ENCODE data around the gene TIGD6.

DNA sequence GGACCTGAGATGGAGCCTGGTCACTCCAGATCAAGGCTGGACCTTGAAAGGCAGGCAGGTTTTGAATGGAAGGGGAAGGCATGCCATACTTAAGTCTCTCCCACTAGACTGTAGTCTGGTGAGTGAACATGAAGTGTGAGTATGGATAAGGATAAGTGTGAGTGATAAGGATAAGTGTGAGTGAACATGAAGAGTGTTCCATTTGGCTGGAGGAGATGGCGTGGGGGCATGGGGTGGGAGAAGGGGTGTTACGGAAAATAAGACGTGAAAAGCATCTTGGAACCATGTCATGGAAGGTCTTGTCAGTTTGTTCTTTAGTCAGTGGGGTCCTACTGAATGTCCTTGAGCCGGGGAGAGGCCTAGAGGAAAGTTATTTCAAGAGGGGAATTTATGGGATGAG is 32.9 kb upstream of the TIGD6 start:
- TF ChIP-seq, protein P1, sequence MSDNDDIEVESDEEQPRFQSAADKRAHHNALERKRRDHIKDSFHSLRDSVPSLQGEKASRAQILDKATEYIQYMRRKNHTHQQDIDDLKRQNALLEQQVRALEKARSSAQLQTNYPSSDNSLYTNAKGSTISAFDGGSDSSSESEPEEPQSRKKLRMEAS (IDR thresholded peaks at IDR 0.05; ENCODE audit: low read depth, low read length): no peak
- no peak for TF ChIP-seq POLR2A (IDR thresholded peaks at IDR 0.05; ENCODE audit: extremely low read depth, insufficient read length)
- TF ChIP-seq, protein P2, sequence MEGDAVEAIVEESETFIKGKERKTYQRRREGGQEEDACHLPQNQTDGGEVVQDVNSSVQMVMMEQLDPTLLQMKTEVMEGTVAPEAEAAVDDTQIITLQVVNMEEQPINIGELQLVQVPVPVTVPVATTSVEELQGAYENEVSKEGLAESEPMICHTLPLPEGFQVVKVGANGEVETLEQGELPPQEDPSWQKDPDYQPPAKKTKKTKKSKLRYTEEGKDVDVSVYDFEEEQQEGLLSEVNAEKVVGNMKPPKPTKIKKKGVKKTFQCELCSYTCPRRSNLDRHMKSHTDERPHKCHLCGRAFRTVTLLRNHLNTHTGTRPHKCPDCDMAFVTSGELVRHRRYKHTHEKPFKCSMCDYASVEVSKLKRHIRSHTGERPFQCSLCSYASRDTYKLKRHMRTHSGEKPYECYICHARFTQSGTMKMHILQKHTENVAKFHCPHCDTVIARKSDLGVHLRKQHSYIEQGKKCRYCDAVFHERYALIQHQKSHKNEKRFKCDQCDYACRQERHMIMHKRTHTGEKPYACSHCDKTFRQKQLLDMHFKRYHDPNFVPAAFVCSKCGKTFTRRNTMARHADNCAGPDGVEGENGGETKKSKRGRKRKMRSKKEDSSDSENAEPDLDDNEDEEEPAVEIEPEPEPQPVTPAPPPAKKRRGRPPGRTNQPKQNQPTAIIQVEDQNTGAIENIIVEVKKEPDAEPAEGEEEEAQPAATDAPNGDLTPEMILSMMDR (IDR thresholded peaks at IDR 0.05; ENCODE audit: low read depth, low read length): no peak
